Measurements from ENCODE around the gene LCE3E.
"Not testable (repeated sequence)": the region's sequence is repeated elsewhere in the genome, so short reads cannot be mapped to it uniquely, and the experiment has no call there.

Gene LCE3E

DNA sequence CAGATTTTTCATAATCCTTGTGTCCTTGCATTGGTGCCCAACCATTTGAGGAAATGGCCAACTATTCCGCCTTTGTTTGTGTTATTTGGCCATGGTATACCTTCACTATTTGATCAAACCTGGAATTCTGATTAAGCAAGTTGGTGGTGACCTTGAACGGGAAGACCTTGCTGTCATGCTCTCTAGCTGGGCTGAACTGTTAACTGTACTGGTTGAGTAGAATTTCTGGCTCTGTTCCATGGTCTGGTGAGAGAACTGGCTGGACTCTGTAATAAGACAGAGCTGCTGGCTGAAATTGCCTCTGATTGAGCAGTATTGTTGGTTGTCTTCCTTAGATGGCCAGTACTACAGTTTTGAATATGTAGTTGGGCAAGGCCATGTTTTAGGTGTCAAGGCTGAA is 30.4 kb upstream of the LCE3E start:
- H4K20me1 ChIP-seq (ENCODE audit: insufficient read depth, low read length) = no peaks in the 10 kb centered on the region
- TF ChIP-seq EZH2 (IDR thresholded peaks at IDR 0.05; ENCODE audit: borderline replicate concordance, low read depth, low read length, severe bottlenecking) = no peak
- TF ChIP-seq, protein P1, sequence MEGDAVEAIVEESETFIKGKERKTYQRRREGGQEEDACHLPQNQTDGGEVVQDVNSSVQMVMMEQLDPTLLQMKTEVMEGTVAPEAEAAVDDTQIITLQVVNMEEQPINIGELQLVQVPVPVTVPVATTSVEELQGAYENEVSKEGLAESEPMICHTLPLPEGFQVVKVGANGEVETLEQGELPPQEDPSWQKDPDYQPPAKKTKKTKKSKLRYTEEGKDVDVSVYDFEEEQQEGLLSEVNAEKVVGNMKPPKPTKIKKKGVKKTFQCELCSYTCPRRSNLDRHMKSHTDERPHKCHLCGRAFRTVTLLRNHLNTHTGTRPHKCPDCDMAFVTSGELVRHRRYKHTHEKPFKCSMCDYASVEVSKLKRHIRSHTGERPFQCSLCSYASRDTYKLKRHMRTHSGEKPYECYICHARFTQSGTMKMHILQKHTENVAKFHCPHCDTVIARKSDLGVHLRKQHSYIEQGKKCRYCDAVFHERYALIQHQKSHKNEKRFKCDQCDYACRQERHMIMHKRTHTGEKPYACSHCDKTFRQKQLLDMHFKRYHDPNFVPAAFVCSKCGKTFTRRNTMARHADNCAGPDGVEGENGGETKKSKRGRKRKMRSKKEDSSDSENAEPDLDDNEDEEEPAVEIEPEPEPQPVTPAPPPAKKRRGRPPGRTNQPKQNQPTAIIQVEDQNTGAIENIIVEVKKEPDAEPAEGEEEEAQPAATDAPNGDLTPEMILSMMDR (IDR thresholded peaks at IDR 0.05; ENCODE audit: borderline replicate concordance, extremely low read depth, low read length, poor library complexity, severe bottlenecking) = no peak
- no peaks in the 10 kb centered on the region for H3K4me1 ChIP-seq (ENCODE audit: insufficient read depth, low read length)
- no peak for DNase-seq
- no peaks in the 10 kb centered on the region for H3K36me3 ChIP-seq (ENCODE audit: insufficient read depth, low read length)
- H2AFZ ChIP-seq (ENCODE audit: low read depth, low read length) = no peak overlapping the region
- H3K27ac ChIP-seq (ENCODE audit: low read length) = no peak overlapping the region
- no peaks in the 10 kb centered on the region for H3K79me2 ChIP-seq (ENCODE audit: insufficient read depth, low read length)
- no peak overlapping the region for H3K4me3 ChIP-seq (ENCODE audit: low read depth in 1 of 2, low read length in 2 of 2)
- no peak for ATAC-seq (ENCODE audit: insufficient read depth, low read depth)
- no peaks in the 10 kb centered on the region for H3K9me3 ChIP-seq (ENCODE audit: insufficient read depth, low read length, severe bottlenecking)
- no peak overlapping the region for H3K4me2 ChIP-seq (ENCODE audit: insufficient read depth, low read length)
- no peaks in the 10 kb centered on the region for H3K27me3 ChIP-seq (ENCODE audit: insufficient read depth, low read length, poor library complexity)
- no peak overlapping the region for H3K9ac ChIP-seq (ENCODE audit: low read depth, low read length)

DNA sequence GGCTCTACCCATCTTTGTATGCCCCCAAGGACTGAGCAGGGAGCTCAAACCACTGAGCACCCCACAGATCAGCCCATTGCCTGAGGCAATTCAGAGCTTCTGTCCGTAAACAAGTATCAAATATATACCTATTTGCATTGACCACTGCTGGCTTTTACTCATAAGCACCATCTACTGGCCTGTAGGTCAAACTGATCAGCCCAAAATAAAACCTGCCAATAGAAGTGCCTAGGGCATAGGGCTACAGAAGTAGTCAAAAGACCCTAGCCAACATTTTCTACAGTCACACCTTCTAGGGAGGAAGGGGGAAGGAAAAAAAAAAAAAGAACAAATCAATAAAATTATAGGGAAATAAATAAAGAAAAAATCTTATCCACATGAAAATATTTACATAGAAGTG is 19.0 kb upstream of the LCE3E start:
- no peaks in the 10 kb centered on the region for H3K79me2 ChIP-seq (ENCODE audit: insufficient read depth, low read length)

DNA sequence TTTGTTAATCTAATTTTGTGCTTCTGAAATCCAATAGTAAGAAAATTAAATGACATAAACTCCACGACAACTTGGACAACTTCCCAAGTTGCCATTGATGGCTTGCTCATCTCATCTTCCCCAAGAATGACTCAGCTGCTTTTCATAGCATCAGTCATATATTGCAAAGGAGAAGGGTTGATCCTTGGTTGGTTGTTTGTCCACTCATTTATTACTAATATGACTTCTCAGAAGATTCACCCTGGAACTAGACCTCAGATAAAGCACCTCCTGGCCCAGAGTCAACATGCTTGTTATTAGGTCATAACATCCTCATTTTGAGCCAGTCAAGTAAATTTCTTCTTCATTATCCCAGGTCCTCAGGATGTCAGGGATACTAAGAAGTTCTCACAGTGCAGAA is 16.1 kb upstream of the LCE3E start:
- no peak for TF ChIP-seq EZH2 (IDR thresholded peaks at IDR 0.05; ENCODE audit: borderline replicate concordance, low read depth, low read length, severe bottlenecking)
- TF ChIP-seq, protein P1 (IDR thresholded peaks at IDR 0.05; ENCODE audit: borderline replicate concordance, extremely low read depth, low read length, poor library complexity, severe bottlenecking) = no peak
- Histone ChIP-seq H3K36me3 (ENCODE audit: insufficient read depth, low read length) (no peaks in the 10 kb centered on the region), H3K27me3 (ENCODE audit: insufficient read depth, low read length, poor library complexity) (peaks cover 6% of the 10 kb centered on the region), H3K4me1 (ENCODE audit: insufficient read depth, low read length) (no peaks in the 10 kb centered on the region), H3K79me2 (ENCODE audit: insufficient read depth, low read length) (no peaks in the 10 kb centered on the region), H3K9ac (ENCODE audit: low read depth, low read length) (no peak overlapping the region), H3K27ac (ENCODE audit: low read length) (no peak overlapping the region), H2AFZ (ENCODE audit: low read depth, low read length) (no peak overlapping the region), H3K4me2 (ENCODE audit: insufficient read depth, low read length) (no peak overlapping the region), H4K20me1 (ENCODE audit: insufficient read depth, low read length) (no peaks in the 10 kb centered on the region), H3K9me3 (ENCODE audit: insufficient read depth, low read length, severe bottlenecking) (no peaks in the 10 kb centered on the region), H3K4me3 (ENCODE audit: low read depth in 1 of 2, low read length in 2 of 2) (no peak overlapping the region)
- no peak for ATAC-seq (ENCODE audit: insufficient read depth, low read depth)
- DNase-seq = no peak

More for the DNA sequence above, 19.0 kb upstream of the LCE3E start:
- Histone ChIP-seq H3K9me3 (ENCODE audit: insufficient read depth, low read length, severe bottlenecking) (no peaks in the 10 kb centered on the region), H3K27ac (ENCODE audit: low read length) (no peak overlapping the region), H3K9ac (ENCODE audit: low read depth, low read length) (no peak overlapping the region), H3K27me3 (ENCODE audit: insufficient read depth, low read length, poor library complexity) (no peaks in the 10 kb centered on the region), H2AFZ (ENCODE audit: low read depth, low read length) (no peak overlapping the region), H3K4me3 (ENCODE audit: low read depth in 1 of 2, low read length in 2 of 2) (no peak overlapping the region), H3K36me3 (ENCODE audit: insufficient read depth, low read length) (no peaks in the 10 kb centered on the region), H4K20me1 (ENCODE audit: insufficient read depth, low read length) (no peaks in the 10 kb centered on the region), H3K4me2 (ENCODE audit: insufficient read depth, low read length) (no peak overlapping the region), H3K4me1 (ENCODE audit: insufficient read depth, low read length) (no peaks in the 10 kb centered on the region)
- ATAC-seq (ENCODE audit: insufficient read depth, low read depth) = no peak
- TF ChIP-seq EZH2 (IDR thresholded peaks at IDR 0.05; ENCODE audit: borderline replicate concordance, low read depth, low read length, severe bottlenecking) = no peak
- TF ChIP-seq, protein P1 (IDR thresholded peaks at IDR 0.05; ENCODE audit: borderline replicate concordance, extremely low read depth, low read length, poor library complexity, severe bottlenecking) = no peak
- no peak for DNase-seq

DNA sequence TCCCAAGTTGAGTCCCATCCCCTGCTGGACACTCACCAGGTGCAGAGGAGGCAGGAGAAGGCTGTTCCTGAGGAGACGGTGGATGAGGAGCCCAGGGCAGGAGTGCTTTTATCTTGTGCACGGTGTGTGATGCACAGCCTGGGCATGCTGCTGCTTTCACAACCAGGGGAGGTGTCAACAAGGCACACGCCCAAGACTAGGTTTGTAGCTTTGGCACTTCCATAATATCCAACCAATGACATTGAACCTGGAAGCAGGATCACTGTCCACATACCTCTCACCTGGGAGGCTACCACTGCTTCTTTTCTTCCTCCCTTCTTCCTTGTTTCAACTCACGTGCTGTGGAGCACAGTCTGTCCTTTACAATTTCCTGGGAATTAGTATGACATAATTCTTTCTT is 13.9 kb upstream of the LCE3E start, which contains the start of gene LCE3D:
TSS of gene LCE3D (minus strand) at position 84 of the 400 bp plus-strand sequence. CDS start 580 bp downstream, outside the sequence.
- Histone ChIP-seq H3K36me3 (ENCODE audit: insufficient read depth, low read length) (no peaks in the 10 kb centered on the region), H2AFZ (ENCODE audit: low read depth, low read length) (no peak within 1 kb of the TSS), H4K20me1 (ENCODE audit: insufficient read depth, low read length) (no peaks in the 10 kb centered on the region), H3K27me3 (ENCODE audit: insufficient read depth, low read length, poor library complexity) (peaks cover 9% of the 10 kb centered on the region), H3K4me1 (ENCODE audit: insufficient read depth, low read length) (no peaks in the 10 kb centered on the region), H3K4me2 (ENCODE audit: insufficient read depth, low read length) (no peak within 1 kb of the TSS), H3K9ac (ENCODE audit: low read depth, low read length) (no peak within 1 kb of the TSS), H3K27ac (ENCODE audit: low read length) (no peak within 1 kb of the TSS), H3K9me3 (ENCODE audit: insufficient read depth, low read length, severe bottlenecking) (no peaks in the 10 kb centered on the region), H3K79me2 (ENCODE audit: insufficient read depth, low read length) (no peaks in the 10 kb centered on the region), H3K4me3 (ENCODE audit: low read depth in 1 of 2, low read length in 2 of 2) (no peak within 1 kb of the TSS)
- ATAC-seq (ENCODE audit: insufficient read depth, low read depth) (no peak), DNase-seq (no peak)
- TF ChIP-seq, protein P1 (IDR thresholded peaks at IDR 0.05; ENCODE audit: borderline replicate concordance, extremely low read depth, low read length, poor library complexity, severe bottlenecking) = no peak
- no peak for TF ChIP-seq EZH2 (IDR thresholded peaks at IDR 0.05; ENCODE audit: borderline replicate concordance, low read depth, low read length, severe bottlenecking)

DNA sequence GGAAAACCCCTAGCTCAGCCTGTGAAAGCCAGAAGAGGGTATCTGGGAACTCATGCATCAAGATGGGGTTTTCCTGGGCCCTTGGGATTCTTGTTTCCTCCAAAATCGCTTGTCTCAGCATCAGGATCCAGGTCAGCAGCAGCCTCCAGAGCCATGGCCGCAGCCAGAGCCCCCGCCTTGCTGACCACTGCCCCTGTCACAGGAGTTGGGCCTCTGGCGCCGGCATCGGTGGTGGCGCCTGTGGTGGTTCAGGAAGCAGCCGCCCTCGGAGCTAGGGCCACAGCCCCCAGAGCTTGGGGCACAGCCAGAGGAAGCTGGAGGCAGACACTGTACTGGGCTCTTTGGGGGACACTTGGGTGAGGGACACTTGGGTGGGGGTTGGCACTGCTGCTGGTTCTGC is 12.9 kb upstream of the LCE3E start:
- not testable (repeated sequence) for H3K9me3 ChIP-seq (ENCODE audit: insufficient read depth, low read length, severe bottlenecking); H4K20me1 ChIP-seq (ENCODE audit: insufficient read depth, low read length); H3K79me2 ChIP-seq (ENCODE audit: insufficient read depth, low read length); H3K4me2 ChIP-seq (ENCODE audit: insufficient read depth, low read length); H3K36me3 ChIP-seq (ENCODE audit: insufficient read depth, low read length); ATAC-seq (ENCODE audit: insufficient read depth, low read depth); DNase-seq; H3K9ac ChIP-seq (ENCODE audit: low read depth, low read length); H2AFZ ChIP-seq (ENCODE audit: low read depth, low read length); H3K27me3 ChIP-seq (ENCODE audit: insufficient read depth, low read length, poor library complexity); H3K4me3 ChIP-seq (ENCODE audit: low read depth in 1 of 2, low read length in 2 of 2); H3K27ac ChIP-seq (ENCODE audit: low read length); H3K4me1 ChIP-seq (ENCODE audit: insufficient read depth, low read length)

Measured in DND-41 (cell line).